ENCODE measurements around the gene WFS1. TPM values are rescaled to one million over a fixed set of nuclear protein-coding genes. Genes with fewer than 3 reads are reported as not detected.

The WFS1 gene
- total RNA-seq, 4 donors from 2014 or later = 124 to 174 (median 132) TPM

DNA sequence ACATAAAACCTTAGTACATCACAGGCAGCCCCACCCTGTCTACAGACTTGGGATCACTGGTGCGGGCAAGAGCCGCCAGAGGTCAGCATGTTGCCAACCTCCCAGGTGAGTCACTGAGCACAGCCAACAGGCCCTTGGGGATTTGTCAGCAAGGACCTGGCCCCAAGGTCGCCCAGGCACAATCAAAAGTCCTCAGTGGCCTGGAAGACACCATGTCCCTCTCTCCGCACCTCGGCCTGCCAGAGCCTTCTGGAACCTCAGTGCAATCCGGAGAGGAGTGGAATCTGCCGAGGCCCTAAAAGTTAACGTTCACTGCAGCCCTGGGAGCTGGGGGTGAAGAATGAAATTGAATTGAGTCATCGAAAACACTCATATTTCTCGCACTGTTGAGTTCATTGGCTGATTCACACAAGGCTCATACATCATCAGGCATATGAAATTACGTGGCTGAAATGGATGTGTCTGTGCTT lies 74.3 kb downstream of the WFS1 start:
- WGBS, 2 donors = 67 to 72% methylated on average over 11 of the region's 11 CpGs

DNA sequence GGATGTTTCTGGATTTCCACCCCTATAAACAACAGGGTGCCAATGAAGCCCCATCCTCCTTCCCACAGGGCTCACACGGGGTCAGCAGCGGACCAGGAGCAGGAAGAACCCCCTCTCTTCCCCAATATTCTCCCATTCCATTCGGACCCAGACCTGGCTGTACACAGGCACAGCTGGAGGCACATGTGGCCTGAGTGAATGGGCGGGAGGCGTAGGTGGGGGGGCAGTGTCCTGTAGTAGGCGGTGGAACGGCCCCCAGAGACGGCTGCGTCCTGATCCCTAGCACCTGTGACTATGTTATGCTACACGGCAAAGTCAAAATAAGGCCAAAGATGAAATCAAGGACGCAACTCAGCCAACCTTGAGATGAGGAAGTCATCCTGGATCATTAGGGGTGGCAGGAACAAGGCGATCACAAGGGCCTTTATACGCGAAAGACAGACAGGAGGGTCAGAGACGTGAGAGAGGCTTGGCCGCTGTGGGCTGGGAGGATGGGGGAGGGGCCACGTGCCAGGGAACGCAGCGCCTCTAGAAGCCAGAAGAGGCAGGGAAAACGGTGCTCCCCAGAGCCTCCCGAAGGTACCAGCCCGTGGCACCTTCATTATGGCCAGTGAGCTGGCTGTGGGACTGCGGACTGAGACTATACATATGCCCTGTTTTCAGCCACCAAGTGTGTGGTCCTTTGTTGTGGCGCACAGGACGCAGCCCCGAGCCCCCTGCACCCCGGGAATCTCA lies 75.6 kb downstream of the WFS1 start:
- H3K4me3 ChIP-seq (replicated peaks in 1 of 3) = no peak overlapping the region
- DNase-seq = no peak
- H3K27ac ChIP-seq = no peak overlapping the region
- no peaks in the 10 kb centered on the region for H3K36me3 ChIP-seq
- H3K27me3 ChIP-seq = no peaks in the 10 kb centered on the region
- H3K4me1 ChIP-seq = no peaks in the 10 kb centered on the region
- intact Hi-C loops (cut with DNase I) = no loop called here
- TF ChIP-seq, protein P1, sequence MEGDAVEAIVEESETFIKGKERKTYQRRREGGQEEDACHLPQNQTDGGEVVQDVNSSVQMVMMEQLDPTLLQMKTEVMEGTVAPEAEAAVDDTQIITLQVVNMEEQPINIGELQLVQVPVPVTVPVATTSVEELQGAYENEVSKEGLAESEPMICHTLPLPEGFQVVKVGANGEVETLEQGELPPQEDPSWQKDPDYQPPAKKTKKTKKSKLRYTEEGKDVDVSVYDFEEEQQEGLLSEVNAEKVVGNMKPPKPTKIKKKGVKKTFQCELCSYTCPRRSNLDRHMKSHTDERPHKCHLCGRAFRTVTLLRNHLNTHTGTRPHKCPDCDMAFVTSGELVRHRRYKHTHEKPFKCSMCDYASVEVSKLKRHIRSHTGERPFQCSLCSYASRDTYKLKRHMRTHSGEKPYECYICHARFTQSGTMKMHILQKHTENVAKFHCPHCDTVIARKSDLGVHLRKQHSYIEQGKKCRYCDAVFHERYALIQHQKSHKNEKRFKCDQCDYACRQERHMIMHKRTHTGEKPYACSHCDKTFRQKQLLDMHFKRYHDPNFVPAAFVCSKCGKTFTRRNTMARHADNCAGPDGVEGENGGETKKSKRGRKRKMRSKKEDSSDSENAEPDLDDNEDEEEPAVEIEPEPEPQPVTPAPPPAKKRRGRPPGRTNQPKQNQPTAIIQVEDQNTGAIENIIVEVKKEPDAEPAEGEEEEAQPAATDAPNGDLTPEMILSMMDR (IDR thresholded peaks at IDR 0.05) = no peak
- TF ChIP-seq POLR2A (IDR thresholded peaks at IDR 0.05) = no peak
- 74 to 83% methylated on average over 24 to 27 of the region's 27 CpGs for WGBS, 2 donors
- H3K9me3 ChIP-seq = no peaks in the 10 kb centered on the region

More for the DNA sequence above, 74.3 kb downstream of the WFS1 start:
- DNase-seq = no peak
- no peaks in the 10 kb centered on the region for H3K36me3 ChIP-seq
- no peak for TF ChIP-seq POLR2A (IDR thresholded peaks at IDR 0.05)
- TF ChIP-seq, protein P1 (IDR thresholded peaks at IDR 0.05) = no peak
- H3K4me3 ChIP-seq (replicated peaks in 1 of 3) = no peak overlapping the region
- H3K27ac ChIP-seq = no peak overlapping the region
- no peaks in the 10 kb centered on the region for H3K9me3 ChIP-seq
- intact Hi-C loops (cut with DNase I) = no loop called here
- H3K4me1 ChIP-seq = no peaks in the 10 kb centered on the region
- H3K27me3 ChIP-seq = no peaks in the 10 kb centered on the region

DNA sequence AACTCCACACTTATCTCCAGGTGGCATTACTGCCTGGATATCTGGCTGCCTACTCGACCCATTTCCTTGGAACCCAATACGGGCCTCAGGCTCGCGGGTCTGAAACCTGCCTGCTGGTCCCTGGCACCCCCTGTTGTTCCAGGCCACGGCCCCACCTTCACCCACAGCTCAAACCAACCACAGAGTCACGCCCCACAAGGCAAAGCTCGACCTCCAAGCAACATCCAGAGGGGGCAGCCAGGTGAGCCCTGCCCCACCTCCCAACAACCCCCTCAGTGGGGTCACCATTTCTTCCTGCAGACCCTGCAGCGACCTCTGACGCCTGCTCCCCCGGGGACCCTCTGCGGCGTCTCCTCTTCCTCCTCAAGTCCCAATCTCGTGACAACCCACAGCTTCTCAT lies 76.2 kb downstream of the WFS1 start:
- Histone ChIP-seq H3K4me3 (replicated peaks in 1 of 3) (no peak overlapping the region), H3K36me3 (no peaks in the 10 kb centered on the region), H3K27ac (no peak overlapping the region), H3K27me3 (no peaks in the 10 kb centered on the region), H3K4me1 (no peaks in the 10 kb centered on the region), H3K9me3 (no peaks in the 10 kb centered on the region)
- intact Hi-C loops (cut with DNase I) = no loop called here
- 82% methylated on average over 13 of the region's 13 CpGs for WGBS, 2 donors
- TF ChIP-seq, protein P1 (IDR thresholded peaks at IDR 0.05) = no peak
- TF ChIP-seq POLR2A (IDR thresholded peaks at IDR 0.05) = no peak
- no peak for DNase-seq

DNA sequence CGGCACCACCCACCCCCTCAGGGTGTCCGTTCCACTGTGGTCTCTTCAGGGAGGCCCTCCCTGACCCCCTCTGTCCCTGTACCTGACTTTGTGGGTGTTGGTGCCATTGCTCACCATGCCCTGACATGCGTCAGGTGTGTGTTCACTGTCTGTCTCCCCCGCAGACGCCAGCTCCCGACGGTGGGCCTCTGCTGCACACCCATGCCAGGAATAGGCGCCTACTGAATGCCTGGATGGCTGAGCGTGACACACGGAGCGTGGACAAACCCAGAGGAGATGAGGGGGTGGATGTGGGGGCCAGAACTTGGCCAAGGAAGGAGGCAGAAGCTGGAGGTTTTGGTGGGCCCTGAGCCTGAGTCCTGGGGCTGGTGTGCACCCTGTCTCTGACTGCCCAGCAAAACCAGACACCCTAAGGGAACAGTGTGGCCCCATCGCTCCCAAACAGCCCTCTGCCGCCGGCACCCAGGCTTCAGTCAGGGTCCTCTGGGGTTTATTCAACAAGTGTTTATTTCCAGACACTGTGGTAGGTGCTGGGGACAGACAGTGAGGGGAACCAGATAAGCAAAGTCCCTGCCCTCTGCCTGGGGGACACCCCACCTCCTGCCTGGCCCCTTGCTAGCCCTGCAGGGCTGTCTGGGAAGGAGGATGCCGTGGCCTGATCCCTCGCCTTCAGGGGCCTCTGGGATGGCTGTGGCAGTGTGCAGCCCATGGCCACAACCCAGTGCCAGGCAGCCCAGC lies 76.9 kb downstream of the WFS1 start:
- no peak for DNase-seq
- Histone ChIP-seq H3K27ac (no peak overlapping the region), H3K4me1 (no peaks in the 10 kb centered on the region), H3K4me3 (replicated peaks in 1 of 3) (no peak overlapping the region), H3K27me3 (no peaks in the 10 kb centered on the region), H3K9me3 (no peaks in the 10 kb centered on the region), H3K36me3 (no peaks in the 10 kb centered on the region)
- no peak for TF ChIP-seq POLR2A (IDR thresholded peaks at IDR 0.05)
- TF ChIP-seq, protein P1 (IDR thresholded peaks at IDR 0.05) = no peak
- 82 to 86% methylated on average over 14 of the region's 16 CpGs for WGBS, 2 donors
- intact Hi-C loops (cut with DNase I) = no loop called here

DNA sequence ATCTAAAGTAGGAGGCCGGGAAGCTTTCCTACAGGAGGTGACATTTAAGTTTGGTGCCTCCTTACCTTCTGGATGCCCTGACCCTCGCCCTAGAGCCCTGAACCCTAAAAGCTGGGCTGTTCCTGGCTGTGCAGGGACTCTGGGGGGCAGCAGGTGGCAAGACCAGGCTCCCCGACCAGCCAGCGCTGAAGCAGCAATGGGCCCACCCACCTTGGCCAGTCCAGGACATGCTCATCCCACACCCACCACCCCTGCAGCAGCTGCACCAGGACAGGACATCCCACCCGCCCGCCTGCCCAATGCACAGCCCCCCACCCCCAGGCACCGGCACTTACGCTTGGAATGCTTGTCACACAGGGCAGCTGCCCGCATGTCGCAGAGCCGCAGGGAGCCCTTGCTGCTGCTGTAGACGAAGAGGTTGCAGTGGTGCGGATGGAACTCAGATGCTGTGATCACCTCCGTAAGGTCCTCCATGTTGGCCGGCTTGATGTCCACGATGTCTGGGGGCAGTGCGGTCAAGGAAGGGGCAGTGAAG lies 77.9 kb downstream of the WFS1 start:
- Histone ChIP-seq H3K9me3 (no peaks in the 10 kb centered on the region), H3K27ac (no peak overlapping the region), H3K4me1 (no peaks in the 10 kb centered on the region), H3K36me3 (no peaks in the 10 kb centered on the region), H3K4me3 (replicated peaks in 1 of 3) (no peak overlapping the region), H3K27me3 (no peaks in the 10 kb centered on the region)
- DNase-seq = no peak
- intact Hi-C loops (cut with DNase I) = no loop called here
- TF ChIP-seq, protein P1 (IDR thresholded peaks at IDR 0.05) = no peak
- TF ChIP-seq POLR2A (IDR thresholded peaks at IDR 0.05) = no peak
- WGBS, 2 donors = 43 to 85% methylated on average over 2 to 7 of the region's 17 CpGs

Data from thyroid gland (tissue), 4 donors.